ENCODE results near the gene ARRB2. TPM values are rescaled to one million over a fixed set of nuclear protein-coding genes. Genes with fewer than 3 reads are reported as not detected.

Gene ARRB2
- total and polyA plus RNA-seq, 2 of the 13 experiments (the other 11 are each of a cell fraction or from before 2014, with no cell fraction given) = 21.5 to 49.2 TPM

DNA sequence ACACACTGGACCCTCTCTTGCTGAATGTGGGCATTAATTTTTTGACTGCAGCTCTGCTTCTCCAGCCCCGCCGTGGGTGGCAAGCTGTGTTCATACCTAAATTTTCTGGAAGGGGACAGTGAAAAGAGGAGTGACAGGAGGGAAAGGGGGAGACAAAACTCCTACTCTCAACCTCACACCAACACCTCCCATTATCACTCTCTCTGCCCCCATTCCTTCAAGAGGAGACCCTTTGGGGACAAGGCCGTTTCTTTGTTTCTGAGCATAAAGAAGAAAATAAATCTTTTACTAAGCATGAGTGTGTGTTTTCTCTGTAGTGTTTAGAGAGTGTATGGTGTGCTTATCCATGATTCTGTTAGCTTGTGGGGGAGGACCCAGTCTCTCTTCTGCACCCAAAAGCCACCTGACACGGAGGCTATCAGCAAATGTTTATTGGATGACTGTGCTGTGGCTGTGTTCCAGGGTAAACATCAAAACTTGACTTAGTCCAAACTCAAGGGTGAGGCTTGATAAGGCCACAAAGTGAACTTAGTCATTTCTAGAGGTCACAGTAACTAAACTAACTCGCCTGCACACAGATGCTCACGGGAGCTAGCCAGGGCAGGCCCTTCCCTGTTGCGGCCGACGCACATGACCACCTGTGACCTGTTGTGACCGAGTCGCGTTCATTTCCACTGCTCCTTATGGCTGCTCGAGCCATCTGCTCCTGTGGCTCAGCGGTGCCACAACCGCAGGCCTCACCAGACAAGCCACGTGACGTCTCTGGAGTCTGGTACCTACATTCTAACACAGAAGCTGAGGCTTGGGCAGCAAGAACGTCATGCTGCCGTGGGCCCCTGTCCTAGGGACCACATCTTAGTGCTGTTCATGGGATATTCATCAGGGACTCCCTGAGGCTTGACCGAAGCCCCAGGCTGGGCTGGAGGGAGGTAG, 11.0 kb downstream of the ARRB2 start (continued):
- TF ChIP-seq, protein P1, sequence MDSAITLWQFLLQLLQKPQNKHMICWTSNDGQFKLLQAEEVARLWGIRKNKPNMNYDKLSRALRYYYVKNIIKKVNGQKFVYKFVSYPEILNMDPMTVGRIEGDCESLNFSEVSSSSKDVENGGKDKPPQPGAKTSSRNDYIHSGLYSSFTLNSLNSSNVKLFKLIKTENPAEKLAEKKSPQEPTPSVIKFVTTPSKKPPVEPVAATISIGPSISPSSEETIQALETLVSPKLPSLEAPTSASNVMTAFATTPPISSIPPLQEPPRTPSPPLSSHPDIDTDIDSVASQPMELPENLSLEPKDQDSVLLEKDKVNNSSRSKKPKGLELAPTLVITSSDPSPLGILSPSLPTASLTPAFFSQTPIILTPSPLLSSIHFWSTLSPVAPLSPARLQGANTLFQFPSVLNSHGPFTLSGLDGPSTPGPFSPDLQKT (CRISPR knock-in tag; IDR thresholded peaks at IDR 0.05; ENCODE audit: borderline replicate concordance) = no peak
- peak; percentile 82 for TF ChIP-seq SALL1 (CRISPR knock-in tag; IDR thresholded peaks at IDR 0.05)
- TF ChIP-seq GPN1 (CRISPR knock-in tag; IDR thresholded peaks at IDR 0.05; ENCODE audit: borderline replicate concordance) = no peak
- no peak for TF ChIP-seq HNRNPUL1 (IDR thresholded peaks at IDR 0.05; ENCODE audit: low read depth, low read length)
- peak; percentile 84 for TF ChIP-seq BCL6 (CRISPR knock-in tag; IDR thresholded peaks at IDR 0.05)
- peak; percentile 93; the same call in 1 of the 2 replicates for TF ChIP-seq JUND (CRISPR knock-in tag; IDR thresholded peaks at IDR 0.05)
- TF ChIP-seq, protein P2, sequence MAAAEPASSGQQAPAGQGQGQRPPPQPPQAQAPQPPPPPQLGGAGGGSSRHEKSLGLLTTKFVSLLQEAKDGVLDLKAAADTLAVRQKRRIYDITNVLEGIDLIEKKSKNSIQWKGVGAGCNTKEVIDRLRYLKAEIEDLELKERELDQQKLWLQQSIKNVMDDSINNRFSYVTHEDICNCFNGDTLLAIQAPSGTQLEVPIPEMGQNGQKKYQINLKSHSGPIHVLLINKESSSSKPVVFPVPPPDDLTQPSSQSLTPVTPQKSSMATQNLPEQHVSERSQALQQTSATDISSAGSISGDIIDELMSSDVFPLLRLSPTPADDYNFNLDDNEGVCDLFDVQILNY (CRISPR knock-in tag; conservative IDR thresholded peaks at IDR 0.05) = no peak
- TF ChIP-seq, protein P3, sequence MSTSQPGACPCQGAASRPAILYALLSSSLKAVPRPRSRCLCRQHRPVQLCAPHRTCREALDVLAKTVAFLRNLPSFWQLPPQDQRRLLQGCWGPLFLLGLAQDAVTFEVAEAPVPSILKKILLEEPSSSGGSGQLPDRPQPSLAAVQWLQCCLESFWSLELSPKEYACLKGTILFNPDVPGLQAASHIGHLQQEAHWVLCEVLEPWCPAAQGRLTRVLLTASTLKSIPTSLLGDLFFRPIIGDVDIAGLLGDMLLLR (CRISPR knock-in tag; IDR thresholded peaks at IDR 0.05) = no peak
- no peak for TF ChIP-seq RBM22 (optimal IDR thresholded peaks at IDR 0.05; ENCODE audit: low read length)
- TF ChIP-seq SNAPC2 (CRISPR knock-in tag; IDR thresholded peaks at IDR 0.05) = no peak
- no peak for TF ChIP-seq HES4 (CRISPR knock-in tag; IDR thresholded peaks at IDR 0.05; ENCODE audit: borderline replicate concordance)
- no peak for TF ChIP-seq ZNF567 (CRISPR knock-in tag; IDR thresholded peaks at IDR 0.05; ENCODE audit: borderline replicate concordance)
- no peak for TF ChIP-seq MZF1 (CRISPR knock-in tag; IDR thresholded peaks at IDR 0.05; ENCODE audit: borderline replicate concordance)
- TF ChIP-seq POLR2AphosphoS5 (IDR thresholded peaks at IDR 0.05; ENCODE audit: low read depth, low read length) = peak; percentile 51; the same call in 1 of the 2 replicates
- TF ChIP-seq, protein P4, sequence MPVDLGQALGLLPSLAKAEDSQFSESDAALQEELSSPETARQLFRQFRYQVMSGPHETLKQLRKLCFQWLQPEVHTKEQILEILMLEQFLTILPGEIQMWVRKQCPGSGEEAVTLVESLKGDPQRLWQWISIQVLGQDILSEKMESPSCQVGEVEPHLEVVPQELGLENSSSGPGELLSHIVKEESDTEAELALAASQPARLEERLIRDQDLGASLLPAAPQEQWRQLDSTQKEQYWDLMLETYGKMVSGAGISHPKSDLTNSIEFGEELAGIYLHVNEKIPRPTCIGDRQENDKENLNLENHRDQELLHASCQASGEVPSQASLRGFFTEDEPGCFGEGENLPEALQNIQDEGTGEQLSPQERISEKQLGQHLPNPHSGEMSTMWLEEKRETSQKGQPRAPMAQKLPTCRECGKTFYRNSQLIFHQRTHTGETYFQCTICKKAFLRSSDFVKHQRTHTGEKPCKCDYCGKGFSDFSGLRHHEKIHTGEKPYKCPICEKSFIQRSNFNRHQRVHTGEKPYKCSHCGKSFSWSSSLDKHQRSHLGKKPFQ (CRISPR knock-in tag; IDR thresholded peaks at IDR 0.05; ENCODE audit: insufficient replicate concordance) = no peak
- TF ChIP-seq MAFK (conservative IDR thresholded peaks at IDR 0.05 in 1 of 2, IDR thresholded peaks at IDR 0.05 in 1 of 2; ENCODE audit: low read length in 2 of 2) = peak in 1 of 2 experiments; percentile 59; a peak in 2 of 4 replicates
- TF ChIP-seq MLLT10 (CRISPR knock-in tag; IDR thresholded peaks at IDR 0.05) = no peak
- no peak for TF ChIP-seq ZNF629 (CRISPR knock-in tag; conservative IDR thresholded peaks at IDR 0.05)
- TF ChIP-seq EP300 (IDR thresholded peaks at IDR 0.05; ENCODE audit: low read depth in 2 of 2, low read length in 2 of 2) = peak in 1 of 2 experiments; percentile 85; a peak in 2 of 4 replicates
- peak; percentile 36; the same call in 1 of the 2 replicates for TF ChIP-seq EP300 (CRISPR knock-in tag; IDR thresholded peaks at IDR 0.05; ENCODE audit: borderline replicate concordance)
- TF ChIP-seq NFYC (CRISPR knock-in tag; IDR thresholded peaks at IDR 0.05) = no peak
- TF ChIP-seq ZC3H4 (CRISPR knock-in tag; IDR thresholded peaks at IDR 0.05; ENCODE audit: borderline replicate concordance) = no peak
- TF ChIP-seq, protein P5, sequence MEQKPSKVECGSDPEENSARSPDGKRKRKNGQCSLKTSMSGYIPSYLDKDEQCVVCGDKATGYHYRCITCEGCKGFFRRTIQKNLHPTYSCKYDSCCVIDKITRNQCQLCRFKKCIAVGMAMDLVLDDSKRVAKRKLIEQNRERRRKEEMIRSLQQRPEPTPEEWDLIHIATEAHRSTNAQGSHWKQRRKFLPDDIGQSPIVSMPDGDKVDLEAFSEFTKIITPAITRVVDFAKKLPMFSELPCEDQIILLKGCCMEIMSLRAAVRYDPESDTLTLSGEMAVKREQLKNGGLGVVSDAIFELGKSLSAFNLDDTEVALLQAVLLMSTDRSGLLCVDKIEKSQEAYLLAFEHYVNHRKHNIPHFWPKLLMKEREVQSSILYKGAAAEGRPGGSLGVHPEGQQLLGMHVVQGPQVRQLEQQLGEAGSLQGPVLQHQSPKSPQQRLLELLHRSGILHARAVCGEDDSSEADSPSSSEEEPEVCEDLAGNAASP (CRISPR knock-in tag; IDR thresholded peaks at IDR 0.05; ENCODE audit: borderline replicate concordance) = peak; percentile 85; the same call in 1 of the 2 replicates
- no peak for TF ChIP-seq HOXA7 (CRISPR knock-in tag; IDR thresholded peaks at IDR 0.05)

All from HepG2 (cell line).